GM18867 (cell line): ENCODE measurements around the gene DPP6.

Source experiments
- ATAC-seq: cut with Tn5 transposase; IDR thresholded peaks from one replicate; pipeline ENCODE4 v1.9.1; 2021; ENCODE audit warnings: mild to moderate bottlenecking, moderate library complexity; ENCODE audit not compliant: unreplicated experiment

Gene DPP6

GRCh38 chr7:154684666-154685563 lies 632.7 kb downstream of the DPP6 start:
- ATAC-seq = no peak

- no peak for ATAC-seq
Observed at GRCh38 chr7:154685564-154685901, 633.3 kb downstream of the DPP6 start.

- no peak for ATAC-seq
Observed at GRCh38 chr7:154686305-154686704, 634.1 kb downstream of the DPP6 start.

GRCh38 chr7:154688952-154689351 lies 636.8 kb downstream of the DPP6 start:
- ATAC-seq = no peak

GRCh38 chr7:154690411-154690810 lies 638.2 kb downstream of the DPP6 start:
- ATAC-seq = no peak

- no peak for ATAC-seq
Observed at GRCh38 chr7:154693661-154694060, 641.5 kb downstream of the DPP6 start.

- no peak for ATAC-seq
Observed at GRCh38 chr7:154695836-154696235, 643.6 kb downstream of the DPP6 start.

- no peak for ATAC-seq
Observed at GRCh38 chr7:154696556-154696955, 644.4 kb downstream of the DPP6 start.

GRCh38 chr7:154698726-154699291 lies 646.6 kb downstream of the DPP6 start:
- ATAC-seq = peak; percentile 47

- ATAC-seq = no peak
Observed at GRCh38 chr7:154699417-154699816, 647.2 kb downstream of the DPP6 start.

- ATAC-seq = no peak
Observed at GRCh38 chr7:154709840-154710520, 657.8 kb downstream of the DPP6 start.

- ATAC-seq = no peak
Observed at GRCh38 chr7:154720016-154720415, 667.8 kb downstream of the DPP6 start.

- ATAC-seq = no peak
Observed at GRCh38 chr7:154721086-154721485, 668.9 kb downstream of the DPP6 start.

GRCh38 chr7:154726368-154726767 lies 674.2 kb downstream of the DPP6 start:
- no peak for ATAC-seq

GRCh38 chr7:154729056-154729455 lies 676.9 kb downstream of the DPP6 start:
- ATAC-seq = no peak

- no peak for ATAC-seq
Observed at GRCh38 chr7:154735766-154736165, 683.6 kb downstream of the DPP6 start.

- no peak for ATAC-seq
Observed at GRCh38 chr7:154736389-154736788, 684.2 kb downstream of the DPP6 start.

- ATAC-seq = no peak
Observed at GRCh38 chr7:154738216-154738615, 686.0 kb downstream of the DPP6 start.

- ATAC-seq = no peak
Observed at GRCh38 chr7:154741131-154741530, 688.9 kb downstream of the DPP6 start.

GRCh38 chr7:154743206-154743605 lies 691.0 kb downstream of the DPP6 start:
- ATAC-seq = no peak

- ATAC-seq = peak; percentile 74
Observed at GRCh38 chr7:154744256-154744860, 692.2 kb downstream of the DPP6 start.

GRCh38 chr7:154744861-154745258 lies 692.7 kb downstream of the DPP6 start:
- no peak for ATAC-seq
